ENCODE measurements around the gene WWOX.

The WWOX gene

DNA sequence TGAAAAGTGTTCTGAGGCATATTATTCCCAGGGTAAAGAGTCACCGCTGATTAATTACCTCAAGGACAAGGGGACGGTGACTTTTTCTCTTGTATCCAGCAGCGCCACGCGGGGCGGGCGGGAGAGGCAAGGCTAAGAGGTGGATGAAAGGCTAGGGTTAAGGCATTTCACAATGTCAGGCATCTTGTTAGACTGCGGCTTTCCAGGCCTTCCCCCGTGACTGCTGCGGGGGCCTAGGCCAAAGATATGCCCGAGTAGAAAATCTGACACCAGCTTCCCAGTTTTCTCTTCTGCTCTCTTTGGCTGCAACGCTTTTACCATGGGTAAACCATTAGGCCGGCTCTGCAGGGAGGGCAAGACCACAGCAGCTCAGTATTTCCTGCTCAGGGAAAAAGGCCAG lies 802.9 kb downstream of the WWOX start:
- no peak for TF ChIP-seq EZH2 (IDR thresholded peaks at IDR 0.05)
- TF ChIP-seq POLR2AphosphoS5 (IDR thresholded peaks at IDR 0.05; ENCODE audit: borderline replicate concordance, low read depth, low read length): no peak
- TF ChIP-seq FOXP2 (optimal IDR thresholded peaks at IDR 0.05; ENCODE audit: control extremely low read depth, extremely low read length, insufficient read depth): no peak
- DNase-seq (ENCODE audit: low read depth, low spot score): no peak

DNA sequence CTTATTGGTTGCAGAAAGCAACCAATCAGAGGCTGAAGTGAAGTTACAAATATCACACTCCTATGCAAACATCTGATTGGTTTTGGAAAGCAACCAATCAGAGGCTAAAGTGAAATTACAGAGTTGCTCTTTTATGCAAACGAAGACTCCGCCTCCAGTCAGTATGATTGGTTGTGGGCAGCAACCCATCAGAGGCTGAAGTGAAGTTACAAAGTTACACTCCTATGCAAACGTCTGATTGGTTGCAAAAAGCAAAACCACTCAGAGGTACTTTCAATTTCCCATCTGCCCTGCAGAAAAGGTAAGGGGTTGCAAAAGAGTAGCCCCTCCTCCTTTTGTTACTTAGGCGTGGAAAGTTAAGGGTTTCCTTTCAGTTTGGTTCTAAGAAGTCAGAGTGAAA lies 803.8 kb downstream of the WWOX start:
- TF ChIP-seq POLR2AphosphoS5 (IDR thresholded peaks at IDR 0.05; ENCODE audit: borderline replicate concordance, low read depth, low read length) (no peak), FOXP2 (optimal IDR thresholded peaks at IDR 0.05; ENCODE audit: control extremely low read depth, extremely low read length, insufficient read depth) (no peak), EZH2 (IDR thresholded peaks at IDR 0.05) (no peak)
- H3K9me3 ChIP-seq (ENCODE audit: low read depth, low read length): no peaks in the 10 kb centered on the region
- no peak overlapping the region for H3K9ac ChIP-seq (ENCODE audit: insufficient read length)

More for the DNA sequence above, 802.9 kb downstream of the WWOX start:
- H3K9ac ChIP-seq (ENCODE audit: insufficient read length): no peak overlapping the region
- no peak overlapping the region for H3K27ac ChIP-seq
- H3K4me3 ChIP-seq: no peak overlapping the region
- no peaks in the 10 kb centered on the region for H3K36me3 ChIP-seq (ENCODE audit: insufficient read depth, low read length)
- H3K9me3 ChIP-seq (ENCODE audit: low read depth, low read length): no peaks in the 10 kb centered on the region

DNA sequence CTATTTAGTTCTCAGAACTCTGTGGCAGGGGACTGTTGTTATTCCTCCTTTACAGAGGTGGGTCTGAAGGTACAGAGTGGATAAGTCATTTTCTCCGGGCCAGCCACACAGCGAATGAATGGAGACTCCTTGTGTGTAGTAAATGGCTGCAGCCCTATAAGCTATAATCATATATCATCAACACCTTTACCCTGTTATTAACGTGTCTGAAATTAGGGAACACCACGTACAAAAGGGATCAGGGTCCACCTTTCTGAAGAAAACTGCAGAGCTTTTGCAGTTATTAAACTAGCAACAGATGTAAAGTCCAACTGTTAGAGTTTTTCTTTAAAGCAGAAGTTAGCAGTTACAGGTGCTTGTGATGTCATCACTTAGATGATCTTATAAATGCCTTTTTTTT lies 804.4 kb downstream of the WWOX start:
- no peak overlapping the region for H3K27ac ChIP-seq
- no peak for DNase-seq (ENCODE audit: low read depth, low spot score)
- H3K36me3 ChIP-seq (ENCODE audit: insufficient read depth, low read length): no peaks in the 10 kb centered on the region
- H3K9me3 ChIP-seq (ENCODE audit: low read depth, low read length): no peaks in the 10 kb centered on the region
- H3K4me3 ChIP-seq: no peak overlapping the region
- no peak overlapping the region for H3K9ac ChIP-seq (ENCODE audit: insufficient read length)
- TF ChIP-seq POLR2AphosphoS5 (IDR thresholded peaks at IDR 0.05; ENCODE audit: borderline replicate concordance, low read depth, low read length) (no peak), EZH2 (IDR thresholded peaks at IDR 0.05) (no peak), FOXP2 (optimal IDR thresholded peaks at IDR 0.05; ENCODE audit: control extremely low read depth, extremely low read length, insufficient read depth) (no peak)

More for the DNA sequence above, 803.8 kb downstream of the WWOX start:
- H3K4me3 ChIP-seq: no peak overlapping the region
- no peak for DNase-seq (ENCODE audit: low read depth, low spot score)
- H3K27ac ChIP-seq: no peak overlapping the region
- H3K36me3 ChIP-seq (ENCODE audit: insufficient read depth, low read length): no peaks in the 10 kb centered on the region

- Histone ChIP-seq H3K36me3 (ENCODE audit: insufficient read depth, low read length) (no peaks in the 10 kb centered on the region), H3K9me3 (ENCODE audit: low read depth, low read length) (no peaks in the 10 kb centered on the region), H3K4me3 (no peak overlapping the region), H3K27ac (no peak overlapping the region), H3K9ac (ENCODE audit: insufficient read length) (no peak overlapping the region)
- DNase-seq (ENCODE audit: low read depth, low spot score): no peak
- TF ChIP-seq FOXP2 (optimal IDR thresholded peaks at IDR 0.05; ENCODE audit: control extremely low read depth, extremely low read length, insufficient read depth) (no peak), EZH2 (IDR thresholded peaks at IDR 0.05) (no peak), POLR2AphosphoS5 (IDR thresholded peaks at IDR 0.05; ENCODE audit: borderline replicate concordance, low read depth, low read length) (no peak)
Measured at GRCh38 chr16:78906135-78906534, 806.7 kb downstream of the WWOX start.

GRCh38 chr16:78909226-78909625 lies 809.8 kb downstream of the WWOX start:
- no peaks in the 10 kb centered on the region for H3K9me3 ChIP-seq (ENCODE audit: low read depth, low read length)
- H3K27ac ChIP-seq: no peak overlapping the region
- no peak for DNase-seq (ENCODE audit: low read depth, low spot score)
- H3K9ac ChIP-seq (ENCODE audit: insufficient read length): no peak overlapping the region
- H3K4me3 ChIP-seq: no peak overlapping the region
- H3K36me3 ChIP-seq (ENCODE audit: insufficient read depth, low read length): no peaks in the 10 kb centered on the region
- TF ChIP-seq POLR2AphosphoS5 (IDR thresholded peaks at IDR 0.05; ENCODE audit: borderline replicate concordance, low read depth, low read length): no peak
- no peak for TF ChIP-seq FOXP2 (optimal IDR thresholded peaks at IDR 0.05; ENCODE audit: control extremely low read depth, extremely low read length, insufficient read depth)
- no peak for TF ChIP-seq EZH2 (IDR thresholded peaks at IDR 0.05)

GRCh38 chr16:78915811-78916345 lies 816.4 kb downstream of the WWOX start:
- Histone ChIP-seq H3K4me3 (no peak overlapping the region), H3K9ac (ENCODE audit: insufficient read length) (no peak overlapping the region), H3K9me3 (ENCODE audit: low read depth, low read length) (no peaks in the 10 kb centered on the region), H3K36me3 (ENCODE audit: insufficient read depth, low read length) (no peaks in the 10 kb centered on the region), H3K27ac (no peak overlapping the region)
- DNase-seq (ENCODE audit: low read depth, low spot score): no peak
- TF ChIP-seq POLR2AphosphoS5 (IDR thresholded peaks at IDR 0.05; ENCODE audit: borderline replicate concordance, low read depth, low read length) (no peak), FOXP2 (optimal IDR thresholded peaks at IDR 0.05; ENCODE audit: control extremely low read depth, extremely low read length, insufficient read depth) (no peak), EZH2 (IDR thresholded peaks at IDR 0.05) (no peak)

DNA sequence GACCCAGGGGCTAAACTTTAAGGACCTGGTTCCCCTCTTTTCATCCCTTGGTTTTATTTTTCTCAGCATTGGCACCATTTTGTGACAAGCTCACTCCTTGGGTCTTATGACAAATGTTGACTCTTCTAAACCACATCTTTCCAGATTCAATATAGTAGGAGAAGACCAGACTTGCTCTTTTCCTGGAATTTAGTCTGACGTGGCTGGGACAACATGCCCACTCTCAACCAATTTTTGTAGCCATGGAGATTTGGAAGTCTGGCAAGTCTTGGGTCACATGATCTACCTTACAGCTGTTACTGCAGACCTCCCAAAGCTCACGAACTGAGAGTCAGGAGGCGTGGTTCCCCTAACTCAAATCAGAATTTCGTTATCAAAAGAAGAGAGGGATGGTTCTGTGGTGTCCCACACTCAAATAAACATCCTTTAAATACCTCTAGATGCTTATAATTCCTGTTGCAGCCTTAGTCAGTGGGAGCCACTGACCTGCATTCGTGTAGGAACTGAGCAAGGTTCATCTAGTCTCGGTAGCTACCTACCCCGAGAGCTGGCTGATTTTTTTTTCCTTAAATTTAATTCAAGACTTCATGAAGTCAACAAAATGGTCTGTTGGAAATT lies 817.6 kb downstream of the WWOX start:
- TF ChIP-seq EZH2 (IDR thresholded peaks at IDR 0.05): no peak
- no peak for TF ChIP-seq POLR2AphosphoS5 (IDR thresholded peaks at IDR 0.05; ENCODE audit: borderline replicate concordance, low read depth, low read length)
- no peak for TF ChIP-seq FOXP2 (optimal IDR thresholded peaks at IDR 0.05; ENCODE audit: control extremely low read depth, extremely low read length, insufficient read depth)
- Histone ChIP-seq H3K9me3 (ENCODE audit: low read depth, low read length) (no peaks in the 10 kb centered on the region), H3K9ac (ENCODE audit: insufficient read length) (no peak overlapping the region), H3K4me3 (no peak overlapping the region), H3K27ac (no peak overlapping the region), H3K36me3 (ENCODE audit: insufficient read depth, low read length) (no peaks in the 10 kb centered on the region)
- no peak for DNase-seq (ENCODE audit: low read depth, low spot score)

DNA sequence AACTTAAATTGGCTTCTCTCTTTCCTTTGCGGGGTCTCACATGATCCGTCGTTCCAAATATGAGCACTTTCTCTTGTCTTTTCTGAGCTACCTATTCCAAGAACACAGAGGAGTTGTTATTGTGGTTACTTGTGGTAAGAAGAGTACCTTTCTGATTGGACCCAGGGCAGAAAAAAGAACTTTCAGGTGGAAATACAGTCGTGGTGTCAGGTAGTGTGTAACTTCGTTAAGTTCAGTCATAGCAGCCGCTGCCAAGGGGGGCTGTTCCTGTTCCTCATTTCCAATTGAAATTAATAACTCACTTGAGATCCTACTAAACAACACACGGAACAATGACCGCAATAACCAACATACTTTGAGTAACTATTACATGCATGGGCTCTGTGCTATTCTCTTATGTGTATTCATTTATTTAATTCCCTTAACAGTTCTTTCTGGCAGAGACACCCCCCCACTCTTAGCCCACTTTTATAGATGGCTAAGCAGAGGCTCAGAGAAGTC lies 819.4 kb downstream of the WWOX start:
- no peak overlapping the region for H3K27ac ChIP-seq
- H3K9me3 ChIP-seq (ENCODE audit: low read depth, low read length): no peaks in the 10 kb centered on the region
- H3K4me3 ChIP-seq: no peak overlapping the region
- H3K9ac ChIP-seq (ENCODE audit: insufficient read length): no peak overlapping the region
- no peaks in the 10 kb centered on the region for H3K36me3 ChIP-seq (ENCODE audit: insufficient read depth, low read length)
- no peak for DNase-seq (ENCODE audit: low read depth, low spot score)
- no peak for TF ChIP-seq EZH2 (IDR thresholded peaks at IDR 0.05)
- TF ChIP-seq FOXP2 (optimal IDR thresholded peaks at IDR 0.05; ENCODE audit: control extremely low read depth, extremely low read length, insufficient read depth): no peak
- no peak for TF ChIP-seq POLR2AphosphoS5 (IDR thresholded peaks at IDR 0.05; ENCODE audit: borderline replicate concordance, low read depth, low read length)

All from SK-N-MC (cell line).